ENCODE results near the gene KRTAP10-10. TPM values are rescaled to one million over a fixed set of nuclear protein-coding genes. Genes with fewer than 3 reads are reported as not detected.

Gene KRTAP10-10
- total and polyA plus RNA-seq, 2 of the 8 experiments (the other 6 are each of a cell fraction or from before 2014, with no cell fraction given) = not detected

DNA sequence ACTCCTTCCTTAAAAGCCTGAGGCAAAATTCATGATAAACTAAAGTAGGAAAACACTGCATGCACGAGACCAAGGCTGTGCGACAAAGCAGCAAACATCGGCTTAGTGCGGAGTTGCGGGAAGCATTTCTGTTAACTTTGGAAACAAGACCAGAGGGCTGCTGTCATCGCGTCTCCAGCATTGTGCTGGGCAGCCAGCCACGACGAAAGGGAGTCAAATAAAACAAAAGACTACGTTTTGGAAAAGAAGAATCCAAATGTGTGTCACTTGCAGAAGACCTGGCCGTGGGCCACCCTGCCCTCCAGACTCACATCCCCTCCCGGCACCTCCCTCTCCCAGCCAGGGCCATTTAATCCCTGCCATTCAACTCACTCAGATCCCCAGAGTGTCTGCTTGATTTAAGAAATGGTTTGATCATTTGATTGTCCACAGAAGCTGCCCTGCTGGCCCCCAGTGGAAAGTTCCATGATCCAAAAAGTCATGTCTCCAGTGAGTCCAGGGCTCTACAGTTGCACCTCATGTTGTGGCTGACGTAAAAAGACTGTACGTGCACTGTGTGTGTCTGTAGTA lies 6.7 kb downstream of the KRTAP10-10 start:
- Histone ChIP-seq H2BK12ac (ENCODE audit: low read depth, low read length) (no peak overlapping the region), H3K79me1 (ENCODE audit: low read depth, low read length) (no peaks in the 10 kb centered on the region; the same call in 1 of the 2 replicates), H3K27ac (ENCODE audit: low read depth, low read length) (no peak overlapping the region), H3K4ac (replicated peaks; ENCODE audit: insufficient read length, low read depth, low read length) (no peak overlapping the region), H3K14ac (ENCODE audit: insufficient read length) (no peak overlapping the region), H3K18ac (ENCODE audit: extremely low read depth, low read length) (no peak overlapping the region), H3K4me1 (replicated peaks in 1 of 4; ENCODE audit: control insufficient read depth in 3 of 4, insufficient read depth in 4 of 4, low read length in 3 of 4) (peaks cover 0 to 14% (median 4%) of the 10 kb centered on the region in 4 experiments; a peak in 3 of 7 replicates), H3K79me2 (ENCODE audit: control insufficient read depth in 1 of 2, insufficient read depth in 2 of 2, low read length in 2 of 2) (no peaks in the 10 kb centered on the region), H2AFZ (ENCODE audit: low read length) (no peak overlapping the region), H3K9ac (replicated peaks in 1 of 4; ENCODE audit: extremely low read depth in 1 of 4, low read depth in 3 of 4, low read length in 3 of 4) (no peak overlapping the region), H2BK5ac (ENCODE audit: low read depth, low read length) (no peak overlapping the region), H3K56ac (replicated peaks; ENCODE audit: insufficient read length, low read depth, low read length) (no peak overlapping the region), H3K23ac (ENCODE audit: insufficient read length) (no peak overlapping the region), H3K36me3 (ENCODE audit: control insufficient read depth in 2 of 4, insufficient read depth in 4 of 4, low read length in 3 of 4) (no peaks in the 10 kb centered on the region), H2BK20ac (ENCODE audit: low read length) (no peak overlapping the region), H2AK5ac (ENCODE audit: low read depth, low read length) (no peak overlapping the region), H3K4me2 (ENCODE audit: insufficient read depth in 1 of 2, low read depth in 2 of 2, low read length in 2 of 2) (no peak overlapping the region), H3K9me3 (ENCODE audit: insufficient read depth in 2 of 2, low read depth in 1 of 2, low read length in 1 of 2) (peaks cover 3 to 8% of the 10 kb centered on the region in 2 experiments; a peak in 3 of 4 replicates), H3K27me3 (replicated peaks in 1 of 4; ENCODE audit: control insufficient read depth in 3 of 4, extremely low read depth in 1 of 4, insufficient read depth in 3 of 4, low read length in 3 of 4) (no peaks in the 10 kb centered on the region), H2BK120ac (replicated peaks; ENCODE audit: low read depth, low read length) (no peak overlapping the region), H2BK15ac (ENCODE audit: low read length) (no peak overlapping the region), H3K23me2 (ENCODE audit: low read depth, low read length) (no peaks in the 10 kb centered on the region; the same call in 1 of the 2 replicates), H4K8ac (ENCODE audit: extremely low read depth, insufficient read depth, low read length) (no peak overlapping the region), H4K20me1 (replicated peaks in 1 of 2; ENCODE audit: control insufficient read depth in 1 of 2, insufficient read depth in 2 of 2, low read length in 2 of 2) (no peaks in the 10 kb centered on the region), H4K5ac (ENCODE audit: insufficient read length, low read depth, low read length) (no peak overlapping the region), H4K91ac (replicated peaks; ENCODE audit: insufficient read length, low read length) (no peak overlapping the region), H3K4me3 (ENCODE audit: extremely low read depth in 1 of 4, insufficient read depth in 2 of 4, low read depth in 3 of 4, low read length in 4 of 4) (no peak overlapping the region)
- FAIRE-seq (no peak), DNase-seq (ENCODE audit: low read depth in 1 of 2, low spot score in 2 of 2) (no peak)
- no peak for TF ChIP-seq SP4 (IDR thresholded peaks at IDR 0.05; ENCODE audit: low read length)
- no peak for TF ChIP-seq HDAC2 (IDR thresholded peaks at IDR 0.05; ENCODE audit: borderline replicate concordance in 1 of 2, low read depth in 2 of 2, low read length in 2 of 2)
- POLR2A ChIA-PET (ENCODE audit: partially characterized antibody) = no interaction called here
- CTCF ChIA-PET (ENCODE audit: partially characterized antibody) = no interaction called here
- 75% methylated on average over 14 of the region's 14 CpGs; no CpG with 5 or more reads in 1 of the 2 experiments for WGBS, 2 experiments (ENCODE audit: extremely low coverage in 1 of 2, insufficient coverage in 1 of 2, insufficient read length in 1 of 2, insufficient replicate concordance in 2 of 2, low coverage in 1 of 2, low lambda C conversion rate in 2 of 2, missing lambda C conversion rate in 1 of 2)

Data from H1 (cell line).